GM19438 (cell line): ENCODE measurements around the gene CAMK2D.

Source experiments
- ATAC-seq: cut with Tn5 transposase; IDR thresholded peaks from one replicate; pipeline ENCODE4 v1.9.1; 2021; ENCODE audit warnings: low read depth; ENCODE audit not compliant: unreplicated experiment

Gene CAMK2D

GRCh38 chr4:113579360-113579759, 182.2 kb downstream of the CAMK2D start:
- no peak for ATAC-seq

DNA sequence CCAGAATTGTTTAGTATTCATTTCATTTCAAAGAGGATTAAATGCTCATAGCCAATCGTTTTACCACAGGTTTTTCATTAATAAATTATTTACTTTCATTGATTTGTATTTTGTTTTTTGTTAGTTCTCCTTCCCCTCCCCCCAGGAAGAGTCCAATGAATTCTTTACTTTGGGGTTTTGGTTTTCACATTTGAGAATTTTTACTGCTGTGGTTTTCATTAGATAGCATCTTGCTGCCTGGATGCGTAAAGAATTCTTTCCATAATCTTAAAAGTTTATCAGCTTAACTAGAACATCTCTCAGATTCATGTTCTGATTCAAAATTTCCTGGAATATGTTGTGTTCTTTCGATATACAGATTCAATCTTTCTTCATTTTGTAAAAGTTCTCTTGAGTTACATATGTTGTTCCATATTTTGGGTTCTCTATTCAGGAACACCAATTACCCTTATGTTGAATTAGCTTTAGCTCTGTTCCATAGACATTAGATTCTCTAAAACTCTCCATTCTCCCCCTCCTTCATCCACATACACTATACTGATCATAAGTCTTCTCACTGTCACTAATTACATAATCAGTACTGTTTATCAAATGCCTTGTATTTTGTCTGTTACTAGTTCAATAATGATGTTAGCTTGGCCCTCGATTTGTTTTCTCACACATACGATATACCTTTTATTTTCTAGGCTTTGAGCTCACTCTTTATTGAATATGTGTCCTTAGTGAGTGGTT, 184.4 kb downstream of the CAMK2D start:
- no peak for ATAC-seq

GRCh38 chr4:113575401-113575800, 186.1 kb downstream of the CAMK2D start:
- ATAC-seq: no peak

DNA sequence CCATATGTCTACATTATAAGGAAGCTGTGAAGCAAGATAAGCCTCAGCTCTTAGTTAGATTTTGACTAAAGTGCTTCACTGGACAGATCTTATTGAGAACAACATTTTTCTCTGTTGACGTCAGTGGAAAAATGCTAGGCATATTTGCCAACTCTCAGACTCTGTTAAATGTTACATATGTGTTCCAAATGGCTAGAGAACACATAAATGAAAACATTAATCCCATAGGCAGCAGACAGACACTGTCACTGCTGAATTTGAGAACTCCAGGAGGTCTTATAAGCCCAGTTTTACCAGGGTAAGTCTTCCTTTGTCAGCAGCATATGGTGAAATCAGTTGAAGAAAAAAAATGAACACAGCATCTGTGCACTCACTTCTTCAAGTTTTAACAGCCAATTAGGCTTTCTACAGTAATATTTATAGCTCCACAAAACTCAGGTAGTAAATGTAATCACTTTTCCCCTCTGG, 186.9 kb downstream of the CAMK2D start:
- ATAC-seq: no peak

DNA sequence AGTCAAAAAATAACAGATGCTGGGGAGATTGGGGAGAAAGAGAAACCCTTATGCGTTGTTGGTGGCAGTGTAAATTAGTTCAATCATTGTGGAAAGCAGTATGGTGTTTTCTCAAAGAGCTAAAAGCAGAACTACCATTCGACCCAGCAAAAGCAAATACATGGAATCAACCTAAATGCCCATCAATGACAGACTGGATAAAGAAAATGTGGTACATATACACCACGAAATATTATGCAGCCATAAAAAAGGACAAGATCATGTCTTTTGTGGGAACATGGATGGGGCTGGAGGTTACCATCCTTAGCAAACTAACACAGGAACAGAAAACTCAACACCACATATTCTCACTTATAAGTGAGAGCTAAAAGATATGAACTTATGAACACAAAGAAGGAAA, 188.9 kb downstream of the CAMK2D start:
- ATAC-seq: no peak

DNA sequence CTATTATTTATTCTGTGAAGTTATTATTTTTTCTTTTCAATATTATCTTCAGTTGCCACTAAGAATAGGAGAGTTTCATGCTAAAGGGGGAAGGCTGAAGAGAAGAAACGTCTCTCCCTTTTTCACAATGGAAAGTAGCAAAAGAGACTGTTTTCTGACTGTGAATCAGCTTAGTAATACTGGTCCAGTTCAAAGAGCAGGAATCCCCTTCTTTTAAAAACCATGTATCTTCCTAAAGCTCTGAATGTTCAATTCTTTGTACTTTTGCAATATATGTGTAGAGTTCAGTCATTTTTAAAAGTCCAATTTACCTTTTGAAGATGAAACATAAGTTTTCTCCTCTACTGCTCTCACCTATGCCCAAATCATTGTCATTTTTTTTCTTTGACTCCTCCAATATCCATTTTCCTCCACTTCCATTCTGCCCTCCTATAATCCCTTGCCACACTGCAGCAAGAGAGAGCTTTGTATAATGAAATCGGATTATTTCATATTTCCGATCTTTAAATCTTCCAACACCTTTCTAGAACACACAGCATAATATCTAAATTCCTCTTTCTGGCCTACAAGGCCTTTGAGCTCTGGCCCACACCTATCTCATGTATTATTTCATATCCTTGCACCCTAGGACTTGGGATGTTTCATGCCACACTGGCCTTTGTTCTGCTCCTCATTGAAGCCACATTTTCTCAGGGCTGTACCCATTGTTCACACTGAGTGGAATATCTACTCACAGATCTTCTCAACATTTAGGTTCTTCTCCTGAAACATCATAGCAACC, 195.3 kb downstream of the CAMK2D start:
- no peak for ATAC-seq

- no peak for ATAC-seq
Observed at GRCh38 chr4:113565702-113566012, 195.9 kb downstream of the CAMK2D start.

- peak; percentile 20 for ATAC-seq
Observed at GRCh38 chr4:113564493-113564892, 197.0 kb downstream of the CAMK2D start.

DNA sequence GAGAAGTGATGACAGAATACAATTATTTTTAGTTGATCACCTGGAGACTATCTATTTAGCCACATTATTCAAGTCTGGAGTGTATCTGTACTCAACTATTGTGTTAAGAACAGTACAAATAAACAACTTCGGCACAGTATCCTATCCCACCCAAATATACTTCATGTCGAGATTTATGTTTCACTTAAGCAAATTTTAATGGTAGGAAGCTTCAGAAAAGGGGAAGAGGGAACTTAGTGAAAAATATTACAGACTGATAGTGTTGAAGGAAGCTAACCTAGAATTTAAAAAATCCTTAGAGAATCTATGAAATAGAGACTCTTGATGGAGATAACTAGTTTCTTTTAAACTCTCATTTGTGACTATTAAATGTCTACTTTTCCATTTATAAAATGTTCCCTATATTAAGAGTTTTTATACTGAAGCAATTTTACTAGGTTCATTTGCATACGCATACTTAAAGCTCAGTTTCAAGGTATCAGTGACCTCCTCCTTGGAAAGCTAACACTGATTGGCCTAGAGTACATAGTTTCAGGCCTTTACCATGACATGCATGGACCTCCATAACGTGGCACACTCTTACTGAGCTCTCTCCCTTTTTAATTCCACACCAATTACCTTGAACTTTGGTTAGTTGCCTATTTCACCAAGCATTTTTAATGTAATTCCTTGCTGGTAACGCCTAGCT, 197.7 kb downstream of the CAMK2D start:
- no peak for ATAC-seq

DNA sequence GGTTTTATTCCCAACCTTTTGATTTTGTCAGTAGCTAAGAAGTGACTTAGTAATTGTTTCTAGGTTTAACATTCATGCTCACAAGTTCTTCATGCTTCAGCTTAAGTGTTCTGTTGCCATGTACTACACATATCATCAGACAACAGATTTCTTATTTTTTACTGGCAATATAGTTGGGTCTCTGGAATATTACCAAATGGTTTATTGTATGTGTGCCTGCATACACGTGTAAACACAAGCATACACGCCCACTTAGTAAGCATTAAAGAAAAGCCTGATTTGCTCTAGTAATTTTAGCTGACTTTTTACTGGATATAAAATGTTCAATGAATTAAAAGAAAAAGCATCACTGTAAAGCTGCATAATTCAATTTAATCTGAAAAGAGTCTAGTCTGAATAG, 199.8 kb downstream of the CAMK2D start:
- ATAC-seq: no peak

DNA sequence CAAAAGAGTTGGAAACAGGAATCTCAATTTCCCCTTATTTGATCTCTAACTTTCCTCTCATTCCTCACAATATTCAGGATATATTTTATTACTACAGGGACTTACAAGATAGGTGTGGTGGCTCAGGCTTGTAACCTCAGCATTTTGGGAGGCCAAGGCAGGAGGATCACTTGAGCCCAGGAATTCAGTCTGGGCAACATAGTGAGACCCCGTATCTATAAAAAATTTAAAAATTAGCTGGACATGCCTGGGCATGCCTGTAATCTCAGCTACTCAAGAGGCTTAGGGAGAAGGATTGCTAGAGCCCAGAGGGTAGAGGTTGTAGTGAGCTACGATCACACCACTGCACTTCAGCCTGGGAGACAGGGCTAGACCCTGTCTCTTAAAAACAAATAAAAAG, 200.4 kb downstream of the CAMK2D start:
- ATAC-seq: no peak

DNA sequence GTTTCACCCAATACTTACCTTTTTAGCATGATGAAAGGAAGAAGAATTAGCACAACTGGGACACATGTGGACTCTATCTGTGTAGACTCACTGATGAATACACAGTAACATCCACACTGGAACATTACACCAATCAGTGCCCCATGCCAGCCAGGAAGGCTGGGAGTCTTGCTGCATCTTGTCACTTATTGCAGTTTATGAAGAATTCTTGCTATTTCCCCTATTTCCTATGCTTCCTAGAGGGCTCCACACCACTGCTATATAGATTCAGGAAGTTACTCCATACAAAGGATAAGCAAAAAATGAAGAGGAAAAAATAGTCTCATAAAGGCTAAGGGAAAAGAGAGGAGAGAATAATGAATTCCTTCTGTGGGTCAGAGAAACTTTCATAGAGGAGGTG, 201.0 kb downstream of the CAMK2D start:
- no peak for ATAC-seq

GRCh38 chr4:113559947-113560346, 201.6 kb downstream of the CAMK2D start:
- no peak for ATAC-seq

DNA sequence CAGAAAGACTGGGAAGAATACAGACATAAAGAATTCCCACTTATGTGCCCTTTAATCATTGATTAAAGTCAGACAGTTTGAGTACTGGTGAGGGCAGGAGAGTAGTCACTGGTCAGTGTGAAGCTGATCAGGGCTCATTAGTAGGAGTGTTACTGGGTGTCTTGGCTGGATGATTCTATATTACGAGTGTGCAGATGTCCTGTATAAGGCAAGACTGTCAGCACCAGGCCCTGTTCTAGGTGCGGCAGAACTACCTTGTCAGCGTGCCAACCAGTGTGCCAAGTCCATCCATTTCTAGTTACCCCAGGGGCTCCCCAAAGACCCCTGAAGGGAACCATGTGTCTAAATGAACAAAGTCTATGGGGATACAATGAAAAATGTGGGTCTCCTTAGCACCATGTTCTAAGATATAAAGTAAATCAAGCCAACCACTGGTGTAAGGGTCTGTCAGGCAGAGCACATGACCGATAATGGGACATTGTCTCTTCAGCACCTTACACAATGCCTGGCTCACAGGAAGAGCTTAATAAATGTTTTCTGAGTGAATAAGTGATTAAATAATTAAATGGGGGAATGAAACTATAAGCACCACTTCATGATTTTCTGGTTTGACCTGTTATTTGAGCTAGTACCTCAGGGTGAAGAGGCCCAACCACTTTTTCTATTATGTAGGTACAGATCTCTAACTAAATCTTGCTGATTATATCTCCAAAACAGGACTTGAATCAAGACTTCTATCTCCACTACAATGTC, 205.0 kb downstream of the CAMK2D start:
- ATAC-seq: no peak

GRCh38 chr4:113555868-113556267, 205.7 kb downstream of the CAMK2D start:
- no peak for ATAC-seq

DNA sequence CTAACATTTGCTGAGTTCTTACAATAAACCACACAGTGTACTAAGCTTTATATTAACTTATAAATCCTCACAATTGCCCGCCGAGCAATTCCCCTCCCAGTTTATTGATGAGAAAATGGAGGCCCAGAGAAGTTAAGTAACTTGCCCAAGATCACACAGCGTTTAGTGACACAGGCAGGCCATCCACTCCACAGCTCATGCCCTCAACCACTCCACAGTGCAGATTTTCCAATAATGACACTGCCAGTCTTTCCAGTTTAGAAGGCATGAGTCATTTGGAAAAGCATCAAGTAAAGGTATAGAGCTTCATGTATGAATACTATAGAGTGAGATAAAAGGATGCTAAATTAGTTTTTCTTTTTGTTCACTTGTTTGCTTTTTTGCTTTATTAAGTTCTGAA, 208.5 kb downstream of the CAMK2D start:
- ATAC-seq: no peak

GRCh38 chr4:113550510-113550909, 211.0 kb downstream of the CAMK2D start:
- ATAC-seq: no peak

DNA sequence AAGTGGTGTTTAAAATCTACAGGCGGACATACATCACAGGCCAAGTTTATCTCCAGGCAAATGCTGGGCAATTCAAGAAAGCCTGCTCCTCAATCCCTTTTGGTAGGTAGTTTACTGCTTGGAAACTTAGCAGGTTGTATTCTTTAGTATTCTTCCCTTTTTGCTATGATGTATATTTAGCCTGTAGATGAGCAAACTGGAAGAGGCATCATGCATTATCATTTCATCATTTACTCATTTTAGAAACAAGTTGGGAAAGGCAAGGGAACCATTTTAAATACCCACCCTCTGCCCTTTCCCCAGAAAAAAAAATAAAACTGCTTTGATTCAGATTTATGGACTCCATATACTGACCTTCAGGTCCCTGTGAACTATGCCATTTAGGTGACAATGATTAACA, 213.2 kb downstream of the CAMK2D start:
- no peak for ATAC-seq

- peak; percentile 100 for ATAC-seq
Observed at GRCh38 chr4:113547487-113548042, 214.0 kb downstream of the CAMK2D start.

DNA sequence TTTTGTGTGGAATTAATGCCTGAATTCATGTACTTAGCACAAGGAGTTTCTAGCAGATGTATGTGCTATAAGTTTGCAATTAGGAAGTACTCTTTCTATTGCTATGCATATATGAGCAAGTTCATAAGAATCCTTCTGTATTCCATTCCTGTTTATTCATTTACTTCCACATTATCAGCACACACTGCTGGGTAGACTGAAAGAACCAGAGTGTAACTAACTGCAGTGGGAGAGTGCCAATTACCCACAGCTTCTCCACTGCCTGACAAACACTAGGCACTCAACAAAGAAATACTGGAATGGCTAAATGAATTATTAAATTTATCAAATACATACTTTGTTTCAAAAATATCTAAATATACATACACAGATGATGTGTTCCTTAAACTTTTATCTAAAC, 219.6 kb downstream of the CAMK2D start:
- no peak for ATAC-seq

GRCh38 chr4:113540859-113541258, 220.7 kb downstream of the CAMK2D start:
- ATAC-seq: no peak
